GM21576 (cell line): ENCODE data around the gene KLF6.

ENCODE experiments used
- ATAC-seq: cut with Tn5 transposase; IDR thresholded peaks from one replicate; pipeline ENCODE4 v1.9.1; 2021; ENCODE audit warnings: mild to moderate bottlenecking, moderate library complexity; ENCODE audit not compliant: unreplicated experiment

The KLF6 gene

DNA sequence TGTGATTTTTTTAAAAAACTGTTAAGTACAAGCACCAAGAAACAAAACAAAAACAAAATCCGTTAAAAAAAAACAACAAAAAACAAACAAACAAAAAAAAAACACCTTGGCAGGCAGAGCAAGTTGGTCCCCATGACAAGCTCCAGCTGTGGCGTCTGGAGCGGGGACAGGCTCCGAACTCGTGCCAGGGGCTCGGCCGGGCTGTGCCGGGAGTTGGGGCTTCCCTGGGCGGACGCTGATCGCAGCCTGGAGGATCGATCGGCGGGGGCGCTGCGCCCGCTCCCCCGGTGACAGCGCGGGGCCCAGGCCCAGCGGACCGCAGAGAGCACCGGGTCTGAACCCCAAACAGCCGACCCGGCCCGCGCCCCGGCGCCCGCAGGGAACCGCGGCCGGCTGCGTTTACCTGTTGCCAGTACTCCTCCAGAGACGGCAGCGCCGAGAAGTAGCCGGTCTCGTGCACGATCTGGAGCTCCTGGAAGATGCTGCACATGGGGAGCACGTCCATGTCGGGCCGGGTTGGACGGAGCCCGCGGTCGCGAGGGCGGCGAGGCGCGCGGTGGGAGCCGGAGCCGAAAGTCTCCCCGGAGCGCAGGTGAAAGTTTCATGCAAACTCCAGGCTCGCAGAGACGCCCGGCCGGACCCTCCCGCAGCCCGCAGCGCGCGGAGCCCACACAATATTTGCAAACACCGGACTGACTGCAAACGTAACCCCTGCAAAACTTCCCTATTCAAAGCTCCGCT, at the start of gene KLF6:
KLF6 (minus strand) TSS at position 700 of the 741 bp plus-strand sequence; CDS start at position 505, 195 bp downstream.
- ATAC-seq: no peak

DNA sequence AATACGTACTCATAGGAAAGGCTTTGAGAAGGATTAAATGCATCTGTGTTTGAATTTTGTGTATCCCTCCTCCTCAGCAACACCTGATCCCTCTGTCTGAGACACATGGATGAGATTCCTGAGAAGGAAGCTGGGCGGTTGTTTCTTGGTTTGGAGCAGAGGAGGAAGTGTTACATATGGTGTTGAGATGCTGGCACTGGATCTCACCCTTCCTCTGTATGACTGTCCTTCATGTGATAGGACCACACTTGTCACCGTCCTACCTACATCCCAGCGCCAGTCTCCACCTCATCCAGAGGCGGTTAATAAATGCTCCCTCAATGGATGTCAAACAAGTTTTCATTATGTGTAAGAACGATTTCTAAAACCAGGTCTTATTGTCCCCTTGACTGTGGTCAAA, 49.4 kb upstream of the KLF6 start:
- ATAC-seq: no peak

- no peak for ATAC-seq
These were observed 48.0 kb upstream of the KLF6 start for GRCh38 chr10:3833046-3833445.

DNA sequence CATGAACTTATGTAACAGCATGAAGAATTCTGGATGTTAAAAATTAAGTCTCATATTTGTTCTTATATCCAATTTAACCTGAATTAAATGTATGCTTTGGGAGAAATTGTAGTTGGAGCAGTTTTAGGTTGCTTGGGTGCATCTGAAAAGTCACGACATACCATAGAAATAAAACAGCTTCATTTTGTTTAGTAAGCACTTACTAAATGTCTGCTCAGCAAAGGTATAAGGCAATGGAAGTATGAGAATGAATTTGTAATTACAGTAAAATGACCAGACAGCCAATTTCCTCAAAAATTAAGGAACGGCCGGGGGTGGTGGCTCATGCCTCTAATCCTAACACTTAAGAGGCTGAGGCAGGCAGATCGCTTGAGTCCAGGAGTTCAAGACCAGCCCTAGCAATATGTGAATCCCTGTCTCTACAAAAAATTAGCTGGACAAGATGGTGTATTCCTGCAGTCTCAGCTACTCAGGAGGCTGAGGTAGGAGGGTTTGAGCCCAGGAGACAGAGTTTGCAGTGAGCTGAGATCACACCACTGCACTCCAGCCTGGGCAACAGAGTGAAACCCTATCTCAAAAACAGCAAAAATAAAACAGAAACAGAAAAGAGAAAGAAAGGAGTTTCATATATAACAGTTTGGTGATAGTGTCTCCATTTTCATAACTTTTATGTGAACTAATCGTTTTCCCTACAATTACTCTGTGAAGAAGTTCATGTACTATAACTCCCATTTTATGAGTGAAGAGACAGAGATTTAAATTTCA, 47.2 kb upstream of the KLF6 start:
- ATAC-seq: no peak

DNA sequence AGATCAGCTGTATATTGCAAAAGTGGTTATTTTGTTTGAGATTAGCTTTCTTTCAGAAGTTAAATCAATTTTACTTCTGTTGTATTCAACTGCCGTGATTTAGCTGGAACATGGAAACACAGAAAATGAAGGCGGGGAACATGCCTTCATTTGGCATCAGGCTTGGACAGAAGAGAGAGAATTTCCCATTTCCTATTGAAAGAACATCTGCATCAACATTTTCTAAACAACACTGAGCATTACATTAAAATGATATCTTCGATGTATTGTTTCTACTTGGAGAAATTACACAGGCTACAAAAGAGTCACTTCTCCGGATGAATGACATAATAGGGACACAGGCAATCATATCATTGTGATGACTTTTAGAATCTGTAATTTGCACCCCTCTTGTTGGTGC, 46.6 kb upstream of the KLF6 start:
- no peak for ATAC-seq

- ATAC-seq: no peak
These were observed 45.9 kb upstream of the KLF6 start for GRCh38 chr10:3830946-3831345.

- ATAC-seq: no peak
These were observed 44.4 kb upstream of the KLF6 start for GRCh38 chr10:3829156-3830050.

DNA sequence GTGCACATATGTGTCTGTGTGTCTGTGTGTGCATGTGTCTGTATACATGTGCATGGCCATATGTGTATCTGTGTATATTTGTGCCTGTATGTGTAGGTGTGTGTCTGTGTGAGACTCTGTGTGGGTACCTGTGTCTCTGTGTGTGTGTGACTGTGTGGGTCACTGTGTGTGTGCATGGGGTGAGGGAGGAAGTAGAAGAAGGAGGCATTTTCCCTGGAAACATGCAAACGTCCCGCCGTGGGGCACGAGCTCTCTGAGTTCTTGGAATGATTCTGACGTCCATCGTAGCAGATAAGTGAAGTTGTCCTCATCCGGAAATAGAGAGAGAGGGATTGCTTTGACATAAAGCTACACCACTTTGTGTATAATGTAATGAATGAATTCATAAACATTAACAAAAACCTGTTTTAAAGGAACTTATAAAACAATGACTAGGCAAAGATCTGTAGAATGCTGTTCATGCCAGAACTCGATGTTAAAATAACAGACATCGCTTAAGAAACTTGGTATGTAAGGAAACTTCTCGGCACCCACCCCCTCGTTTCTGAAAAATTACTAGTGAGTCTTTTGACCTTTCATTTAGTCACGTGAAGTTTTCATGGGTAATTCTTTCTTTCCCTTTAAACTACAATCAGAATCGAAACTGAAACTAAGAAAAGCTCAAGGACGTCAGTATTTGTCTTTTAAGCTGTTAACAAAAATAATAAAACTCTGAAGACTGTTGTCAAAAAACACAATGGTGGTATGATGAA, 43.6 kb upstream of the KLF6 start:
- ATAC-seq: no peak

- no peak for ATAC-seq
These were observed 42.9 kb upstream of the KLF6 start for GRCh38 chr10:3827768-3828403.

- no peak for ATAC-seq
These were observed 42.3 kb upstream of the KLF6 start for GRCh38 chr10:3827266-3827665.

GRCh38 chr10:3825862-3826351, 40.9 kb upstream of the KLF6 start:
- no peak for ATAC-seq

DNA sequence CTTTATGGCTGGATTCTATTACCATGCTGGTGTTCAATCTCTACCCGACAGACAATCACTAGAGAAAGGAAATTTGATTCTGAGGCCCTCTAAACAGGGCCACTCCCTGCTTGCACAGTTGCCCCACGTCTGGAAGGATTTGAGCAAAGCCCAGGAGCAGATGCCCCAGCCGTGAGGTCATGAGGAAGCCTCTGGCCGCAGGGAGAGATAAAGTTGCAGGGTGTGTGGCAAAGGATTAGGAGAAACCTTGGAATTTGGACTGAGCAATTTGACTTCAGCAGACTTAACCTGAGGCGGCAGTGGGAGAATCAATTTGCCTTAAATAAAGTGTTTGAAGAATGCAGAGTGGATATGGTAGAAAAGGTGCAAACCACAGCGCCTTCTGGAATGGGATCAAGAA, 40.2 kb upstream of the KLF6 start:
- no peak for ATAC-seq

DNA sequence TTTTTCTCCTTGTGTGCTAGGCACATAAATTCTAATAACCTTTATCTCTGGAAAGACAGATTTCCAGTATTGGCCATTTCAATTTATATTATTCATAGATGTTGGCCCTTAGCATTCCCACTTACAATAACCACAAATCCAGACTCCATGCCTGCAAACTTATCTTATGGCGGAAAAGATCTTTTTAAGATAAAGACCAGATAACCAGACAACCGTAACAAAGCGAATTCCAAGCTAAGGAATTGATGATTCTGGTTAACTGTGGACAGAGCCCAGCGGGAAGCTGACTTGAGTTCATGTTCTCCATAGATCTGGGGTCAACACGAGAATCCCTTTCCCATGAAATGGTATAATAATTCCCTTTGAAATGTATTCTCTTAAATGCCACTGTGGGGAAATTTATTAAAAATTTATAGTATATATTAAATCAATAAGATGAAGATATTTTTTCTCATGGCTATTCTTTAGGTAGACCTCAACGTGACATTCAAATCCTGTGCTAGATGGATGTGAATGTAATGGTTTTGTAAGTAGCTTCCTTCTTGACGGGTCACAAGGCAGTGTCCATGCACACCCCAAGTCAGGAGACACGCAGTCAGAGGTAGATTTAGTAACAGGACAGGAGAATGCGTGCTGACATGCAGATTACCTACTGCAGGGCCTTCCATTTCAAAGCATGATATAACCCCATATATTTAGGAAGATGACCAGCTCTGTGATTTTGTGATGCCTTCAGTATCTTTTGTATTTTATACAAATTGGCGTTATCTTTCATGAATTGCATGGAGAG, 37.7 kb upstream of the KLF6 start:
- no peak for ATAC-seq

DNA sequence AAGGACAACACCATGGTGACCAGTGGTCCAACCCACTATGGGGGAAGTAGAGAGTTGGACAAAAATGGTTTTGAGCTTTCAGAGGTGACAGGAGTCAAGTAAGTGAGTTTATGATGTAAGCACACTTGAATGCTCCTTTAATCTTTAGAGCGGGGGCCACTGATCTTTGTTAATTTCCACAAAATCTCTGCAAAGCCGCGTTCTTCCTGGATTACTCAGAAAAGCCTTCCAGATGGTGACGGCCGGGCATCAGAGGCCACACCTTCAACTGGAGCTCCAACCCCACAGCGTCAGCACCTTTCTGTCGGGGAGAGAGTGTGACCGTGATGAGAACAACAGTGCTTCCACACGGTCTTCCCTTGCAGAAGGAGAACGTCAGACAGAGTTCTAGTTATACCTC, 35.2 kb upstream of the KLF6 start:
- ATAC-seq: no peak

GRCh38 chr10:3816995-3817394, 32.0 kb upstream of the KLF6 start:
- no peak for ATAC-seq

- ATAC-seq: no peak
These were observed 29.8 kb upstream of the KLF6 start for GRCh38 chr10:3814838-3815220.

DNA sequence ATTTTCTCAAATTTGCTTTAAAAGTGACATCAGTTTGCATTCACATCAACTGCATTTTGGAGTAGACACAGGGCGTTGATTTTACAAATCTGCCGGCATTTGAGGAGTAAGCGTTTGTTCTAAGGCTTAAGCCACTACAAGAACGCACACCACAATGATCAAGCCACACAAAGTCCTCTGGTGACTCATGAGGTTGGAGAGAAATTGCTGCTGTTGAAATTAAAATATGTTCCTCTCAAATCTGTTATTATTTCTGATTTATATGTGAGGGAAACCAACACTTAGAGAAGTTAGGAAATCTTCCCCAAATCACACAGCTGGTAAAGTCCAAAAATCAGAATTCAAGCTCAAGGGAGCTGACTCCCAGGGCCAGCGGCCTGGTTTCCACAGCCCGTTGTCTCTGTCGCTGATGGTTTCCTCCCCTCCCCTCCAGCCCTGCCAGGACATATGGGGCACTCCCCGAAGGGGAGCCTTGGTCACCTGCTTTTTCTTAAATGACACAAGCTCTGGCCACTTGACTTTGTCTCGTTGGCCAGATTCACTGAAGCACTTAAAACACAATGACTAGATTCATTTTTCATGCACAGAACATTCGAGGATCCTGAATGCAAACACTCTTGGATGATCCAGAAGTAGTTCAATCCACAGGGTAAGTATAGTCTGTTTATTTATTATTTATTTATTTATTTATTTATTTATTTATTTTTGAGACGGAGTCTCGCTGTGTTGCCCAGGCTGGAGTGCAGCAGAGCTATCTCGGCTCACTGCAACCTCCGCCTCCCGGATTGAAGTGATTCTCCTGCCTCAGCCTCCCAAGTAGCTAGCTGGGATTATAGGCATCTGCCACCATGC, 29.2 kb upstream of the KLF6 start:
- no peak for ATAC-seq

- no peak for ATAC-seq
These were observed 28.3 kb upstream of the KLF6 start for GRCh38 chr10:3813267-3813666.
